Progenitor cell of endocrine pancreas (in vitro differentiated cells): ENCODE measurements around the gene FAU. TPM values are rescaled to one million over a fixed set of nuclear protein-coding genes. Genes with fewer than 3 reads are reported as not detected.

Source experiments
- DNase-seq: peaks from one replicate; pipeline ENCODE4 v3.0.0; 2021; ENCODE audit warnings: low spot score; ENCODE audit not compliant: unreplicated experiment
- H3K27ac Mint-ChIP-seq: 2 replicates; pipeline ENCODE4 v1.8.0; 2021; ENCODE audit warnings: mild to moderate bottlenecking, moderate library complexity, mixed read lengths
- H3K27me3 Mint-ChIP-seq: 2 replicates; pipeline ENCODE4 v1.8.0; 2021; ENCODE audit warnings: mixed read lengths
- H3K36me3 Mint-ChIP-seq: 2 replicates; pipeline ENCODE4 v1.8.0; 2022; ENCODE audit warnings: mixed read lengths; ENCODE audit not compliant: insufficient read depth
- H3K4me1 Mint-ChIP-seq: 2 replicates; pipeline ENCODE4 v1.8.0; 2021; ENCODE audit warnings: low read depth, mixed read lengths
- H3K4me3 Mint-ChIP-seq: 2 replicates; pipeline ENCODE4 v1.8.0; 2021; ENCODE audit warnings: low read depth, mild to moderate bottlenecking, moderate library complexity, mixed read lengths
- H3K9me3 Mint-ChIP-seq: 2 replicates; pipeline ENCODE4 v1.8.0; 2021; ENCODE audit warnings: low read depth, mixed read lengths
- total RNA-seq: library from RNA; stranded (reverse); gene quantifications from 2 replicates; pipeline ENCODE4 v1.2.1, GENCODE V29; 2021
- TF ChIP-seq, protein P1 (sequence below): fragments of 200-600 bp; sonication (generic); IDR thresholded peaks from one replicate; pipeline ENCODE4 v1.5.0; 2021; ENCODE audit warnings: antibody characterized with exemption, mild to moderate bottlenecking; ENCODE audit not compliant: unreplicated experiment

The FAU gene
- total RNA-seq, 1 donor from 2014 or later: 607 TPM

DNA sequence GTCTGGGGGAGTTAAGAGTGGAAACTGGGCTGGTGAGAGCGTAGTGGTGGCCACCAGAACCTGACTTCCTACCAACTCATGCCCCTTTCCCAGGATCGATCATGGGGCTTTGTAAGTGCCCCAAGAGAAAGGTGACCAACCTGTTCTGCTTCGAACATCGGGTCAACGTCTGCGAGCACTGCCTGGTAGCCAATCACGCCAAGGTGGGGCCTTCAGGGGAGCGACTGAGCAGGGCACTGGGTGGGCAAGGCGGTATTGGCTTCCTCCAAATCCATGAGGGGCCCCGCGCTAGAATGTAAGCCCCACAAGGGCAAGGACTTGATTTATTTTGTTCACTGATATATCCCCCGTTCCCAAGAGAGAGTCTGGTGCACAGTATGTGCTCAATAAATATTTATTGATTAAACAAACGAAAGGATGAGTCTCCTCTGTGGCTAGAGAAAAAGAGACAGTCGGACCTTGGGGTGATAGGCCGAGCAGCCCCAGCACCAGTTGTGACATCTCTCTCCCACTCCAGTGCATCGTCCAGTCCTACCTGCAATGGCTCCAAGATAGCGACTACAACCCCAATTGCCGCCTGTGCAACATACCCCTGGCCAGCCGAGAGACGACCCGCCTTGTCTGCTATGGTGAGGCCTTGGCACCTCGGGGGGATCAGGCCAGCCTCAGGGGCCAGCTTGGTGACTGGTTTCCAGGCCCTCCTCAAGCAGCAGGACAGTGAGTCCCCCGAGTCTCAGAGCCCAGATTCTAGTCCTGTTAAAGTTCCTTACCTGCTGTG lies 37.1 kb downstream of the FAU start:
- Mint-ChIP-seq H3K27me3 (no peaks in the 10 kb centered on the region), H3K4me1 (peaks cover 15% of the 10 kb centered on the region), H3K27ac (peak overlapping the region; percentile 99), H3K36me3 (peaks cover 7% of the 10 kb centered on the region), H3K4me3 (peak overlapping the region; percentile 95), H3K9me3 (no peaks in the 10 kb centered on the region)
- TF ChIP-seq, protein P1, sequence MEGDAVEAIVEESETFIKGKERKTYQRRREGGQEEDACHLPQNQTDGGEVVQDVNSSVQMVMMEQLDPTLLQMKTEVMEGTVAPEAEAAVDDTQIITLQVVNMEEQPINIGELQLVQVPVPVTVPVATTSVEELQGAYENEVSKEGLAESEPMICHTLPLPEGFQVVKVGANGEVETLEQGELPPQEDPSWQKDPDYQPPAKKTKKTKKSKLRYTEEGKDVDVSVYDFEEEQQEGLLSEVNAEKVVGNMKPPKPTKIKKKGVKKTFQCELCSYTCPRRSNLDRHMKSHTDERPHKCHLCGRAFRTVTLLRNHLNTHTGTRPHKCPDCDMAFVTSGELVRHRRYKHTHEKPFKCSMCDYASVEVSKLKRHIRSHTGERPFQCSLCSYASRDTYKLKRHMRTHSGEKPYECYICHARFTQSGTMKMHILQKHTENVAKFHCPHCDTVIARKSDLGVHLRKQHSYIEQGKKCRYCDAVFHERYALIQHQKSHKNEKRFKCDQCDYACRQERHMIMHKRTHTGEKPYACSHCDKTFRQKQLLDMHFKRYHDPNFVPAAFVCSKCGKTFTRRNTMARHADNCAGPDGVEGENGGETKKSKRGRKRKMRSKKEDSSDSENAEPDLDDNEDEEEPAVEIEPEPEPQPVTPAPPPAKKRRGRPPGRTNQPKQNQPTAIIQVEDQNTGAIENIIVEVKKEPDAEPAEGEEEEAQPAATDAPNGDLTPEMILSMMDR: no peak
- DNase-seq: no peak

- H3K27me3 Mint-ChIP-seq: no peaks in the 10 kb centered on the region
- DNase-seq: peak; percentile 93
- peak within 1 kb of the TSS; percentile 99 for H3K27ac Mint-ChIP-seq
- H3K9me3 Mint-ChIP-seq: no peaks in the 10 kb centered on the region
- peak within 1 kb of the TSS; percentile 95 for H3K4me3 Mint-ChIP-seq
- TF ChIP-seq, protein P1: no peak
- H3K4me1 Mint-ChIP-seq: peaks cover 15% of the 10 kb centered on the region
- peaks cover 7% of the 10 kb centered on the region for H3K36me3 Mint-ChIP-seq
These were observed 37.9 kb downstream of the FAU start, which contains the start of the genes CDCA5 and ZFPL1 for GRCh38 chr11:65083834-65084597. Gene CDCA5, minus strand, starts transcription at chr11:65084040. Its CDS starts 62 bp downstream, at chr11:65083978. Gene ZFPL1, plus strand, starts transcription at chr11:65084222. Its CDS starts 477 bp downstream, at chr11:65084699.

- peaks cover 7% of the 10 kb centered on the region for H3K36me3 Mint-ChIP-seq
- peak overlapping the region; percentile 95 for H3K4me3 Mint-ChIP-seq
- H3K27me3 Mint-ChIP-seq: no peaks in the 10 kb centered on the region
- peaks cover 15% of the 10 kb centered on the region for H3K4me1 Mint-ChIP-seq
- no peak for DNase-seq
- peak overlapping the region; percentile 99 for H3K27ac Mint-ChIP-seq
- TF ChIP-seq, protein P1: no peak
- H3K9me3 Mint-ChIP-seq: no peaks in the 10 kb centered on the region
These were observed 38.6 kb downstream of the FAU start for GRCh38 chr11:65083134-65083833.

DNA sequence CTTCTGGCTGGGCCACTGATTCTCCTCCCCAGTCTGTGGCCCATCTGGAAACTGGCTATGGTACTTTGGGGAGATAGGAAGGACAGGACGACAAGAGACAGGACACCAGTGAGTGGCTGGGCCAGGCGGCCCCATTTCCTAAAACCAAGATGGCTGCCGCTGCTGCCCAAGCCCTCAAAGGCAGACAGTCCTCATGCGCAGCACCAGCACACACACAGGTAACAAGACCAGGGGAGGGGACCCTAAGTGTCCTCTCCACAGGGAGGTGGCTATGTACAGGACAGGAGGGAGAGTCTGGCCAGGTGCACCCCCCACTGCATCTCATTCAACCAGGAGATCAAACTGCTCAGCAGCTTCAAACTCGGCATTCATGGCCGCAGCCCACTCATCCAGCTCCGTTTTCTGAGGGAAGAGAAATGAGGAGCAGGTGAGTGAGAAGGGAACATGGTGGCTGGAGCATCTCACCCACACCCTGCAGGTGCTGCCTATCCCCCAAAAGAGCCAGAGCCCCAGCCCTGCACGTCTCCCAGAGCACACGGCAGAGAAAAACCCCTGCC lies 43.1 kb downstream of the FAU start:
- Mint-ChIP-seq H3K36me3 (peaks cover 3% of the 10 kb centered on the region), H3K27me3 (no peaks in the 10 kb centered on the region), H3K27ac (peak overlapping the region; percentile 67), H3K9me3 (no peaks in the 10 kb centered on the region), H3K4me3 (no peak overlapping the region), H3K4me1 (peaks cover 8% of the 10 kb centered on the region)
- TF ChIP-seq, protein P1: no peak
- no peak for DNase-seq
